CD4-positive, alpha-beta T cell treated with Interleukin-4 for 4 hours (primary cell): Measurements from ENCODE around the gene BMPER.

Experiments used
- DNase-seq: peaks from one replicate; pipeline ENCODE4 v3.0.0-alpha.2; 2020

Gene BMPER

DNA sequence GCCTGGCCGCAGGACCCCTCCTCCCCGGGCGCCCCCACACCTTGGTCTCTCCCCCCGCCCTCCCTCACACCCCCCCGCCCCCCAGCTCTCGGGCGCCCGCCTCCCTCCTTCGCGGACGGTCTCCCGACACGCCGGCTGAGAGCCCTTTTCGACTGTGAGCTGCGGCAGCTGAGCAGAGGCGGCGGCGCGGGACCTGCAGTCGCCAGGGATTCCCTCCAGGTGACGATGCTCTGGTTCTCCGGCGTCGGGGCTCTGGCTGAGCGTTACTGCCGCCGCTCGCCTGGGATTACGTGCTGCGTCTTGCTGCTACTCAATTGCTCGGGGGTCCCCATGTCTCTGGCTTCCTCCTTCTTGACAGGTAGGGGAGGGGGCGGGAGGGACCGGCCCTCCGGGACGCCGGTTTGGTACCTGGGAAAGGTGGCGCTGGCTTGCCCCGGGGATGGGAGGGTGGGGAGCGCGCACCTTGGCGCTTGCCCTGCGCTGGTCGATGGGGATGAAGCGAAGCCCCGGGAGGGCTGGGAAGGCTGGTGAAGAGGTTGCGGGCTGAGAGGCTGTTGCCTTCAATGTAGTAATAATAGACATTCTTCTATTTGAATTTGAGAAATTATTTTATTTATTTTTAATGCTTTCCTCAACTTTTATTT lies at the start of gene BMPER:
Gene BMPER (plus strand): TSS at position 151 of the 644 bp plus-strand sequence. CDS start 75 bp downstream, at position 226.
- no peak for DNase-seq

DNA sequence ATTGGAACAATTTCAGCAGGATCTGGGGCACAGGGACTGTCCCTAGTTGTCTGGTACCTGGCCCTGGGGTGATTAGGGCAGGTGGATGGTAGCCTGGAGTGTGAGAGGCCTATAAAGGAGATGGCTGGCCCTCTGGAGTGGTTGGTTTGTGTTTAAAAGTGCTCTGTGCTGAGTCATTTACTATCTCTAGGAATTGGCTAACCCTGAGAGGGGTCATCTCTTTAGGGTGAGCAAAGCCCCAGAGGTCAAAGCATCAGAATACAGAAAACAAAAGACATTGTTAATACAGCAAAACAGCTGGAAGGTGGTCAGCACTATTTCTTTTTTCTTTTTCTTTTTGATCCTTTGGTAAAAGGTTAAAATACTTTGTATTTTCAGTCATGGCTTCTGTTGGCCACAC lies 43.4 kb upstream of the BMPER start:
- no peak for DNase-seq

DNA sequence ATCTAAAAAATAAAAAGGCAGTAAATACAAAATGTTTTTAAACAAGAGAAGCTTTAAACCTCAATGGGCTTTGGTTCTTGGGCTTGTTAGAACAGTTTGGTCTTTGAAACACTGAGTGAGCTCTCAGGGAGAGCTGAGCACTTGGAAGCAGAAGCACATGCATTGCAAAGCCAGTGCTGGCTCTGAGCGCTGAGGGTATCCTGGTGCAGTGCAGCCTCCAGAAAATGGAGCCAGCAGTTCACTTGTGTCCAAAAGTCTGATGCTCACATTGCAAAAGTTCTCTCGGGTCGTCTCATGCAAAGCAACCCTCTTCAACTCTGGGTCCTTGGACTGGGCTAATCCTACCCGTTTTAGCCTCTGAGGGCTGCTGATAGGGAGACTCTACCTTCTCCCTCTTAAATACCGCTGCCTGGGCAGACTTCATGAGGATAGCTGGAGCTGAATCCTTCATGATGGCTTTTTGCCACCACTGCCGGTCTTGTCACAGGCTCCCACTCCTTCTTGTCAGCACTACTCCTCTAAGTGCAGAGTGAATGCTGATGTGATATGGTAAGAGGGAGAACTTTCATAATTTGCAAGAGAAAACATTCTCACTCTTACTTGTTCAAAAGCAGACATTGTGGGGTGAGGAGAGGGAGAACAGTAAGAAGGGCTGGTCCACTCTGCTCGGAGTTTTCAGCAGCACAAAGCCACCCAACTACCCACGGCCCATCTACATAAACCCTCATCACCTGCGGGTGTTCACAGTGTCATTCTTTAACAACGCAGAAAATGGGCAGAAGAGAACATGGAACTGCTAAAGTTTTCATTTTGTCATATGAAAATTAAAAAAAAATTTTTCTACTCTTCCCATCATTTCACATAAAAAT lies 42.2 kb upstream of the BMPER start:
- DNase-seq, result no peak

DNA sequence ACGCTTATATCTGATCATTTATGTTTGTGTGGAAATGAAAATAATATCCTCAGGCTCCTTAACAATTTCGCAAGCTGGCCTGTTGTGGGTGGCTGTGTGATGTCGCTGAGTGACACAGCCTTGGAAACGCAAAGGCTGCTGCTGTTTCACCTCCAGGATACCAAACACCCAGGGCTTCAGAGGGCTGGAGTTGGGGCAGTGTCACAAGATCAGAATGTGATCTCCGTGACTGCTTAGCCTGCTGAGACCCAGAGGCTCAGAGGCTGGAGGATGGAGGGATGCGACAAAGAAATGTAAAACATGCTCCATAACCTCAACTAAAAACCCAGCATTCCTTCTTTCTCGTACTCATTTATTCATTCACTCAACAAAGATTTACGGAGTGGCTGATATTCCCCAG lies 37.2 kb upstream of the BMPER start:
- DNase-seq, result no peak

DNA sequence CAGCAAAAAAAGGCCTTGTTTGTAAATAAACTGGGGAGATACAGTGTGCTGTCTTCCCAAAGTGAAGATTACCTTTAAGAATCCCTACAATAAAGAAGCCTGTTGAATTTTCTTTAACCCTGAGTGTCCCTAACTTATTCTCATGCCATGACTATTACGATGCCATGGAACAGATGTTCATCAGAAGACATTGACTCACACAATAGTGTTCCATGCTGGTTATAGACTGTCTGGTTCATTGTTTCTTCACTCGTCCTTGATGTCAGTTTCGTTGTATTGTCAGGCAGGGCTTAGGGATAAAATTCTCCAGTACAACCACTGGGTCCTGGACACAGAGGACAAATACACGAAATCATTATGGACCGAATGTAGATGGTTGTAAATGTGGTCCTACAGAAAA lies 36.2 kb upstream of the BMPER start:
- no peak for DNase-seq

DNA sequence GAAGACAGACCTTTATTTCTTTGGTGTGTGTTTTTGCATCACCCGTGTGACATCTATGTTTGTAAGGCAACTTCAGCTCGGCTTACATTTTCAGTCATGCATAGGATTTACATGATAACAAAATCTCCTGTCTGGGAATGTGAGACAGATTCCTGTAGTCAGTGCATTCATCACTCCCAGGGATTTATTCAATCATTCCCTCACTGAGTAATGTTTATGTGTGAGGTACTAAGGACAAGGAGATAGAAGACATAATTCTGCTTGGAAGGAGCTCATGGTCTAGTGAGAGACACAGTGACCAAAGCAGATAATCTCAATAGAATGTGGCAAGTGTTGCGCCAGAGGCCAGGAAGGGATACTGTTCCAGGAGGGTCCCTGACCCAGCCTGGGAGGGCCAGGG lies 35.2 kb upstream of the BMPER start:
- DNase-seq, result no peak

DNA sequence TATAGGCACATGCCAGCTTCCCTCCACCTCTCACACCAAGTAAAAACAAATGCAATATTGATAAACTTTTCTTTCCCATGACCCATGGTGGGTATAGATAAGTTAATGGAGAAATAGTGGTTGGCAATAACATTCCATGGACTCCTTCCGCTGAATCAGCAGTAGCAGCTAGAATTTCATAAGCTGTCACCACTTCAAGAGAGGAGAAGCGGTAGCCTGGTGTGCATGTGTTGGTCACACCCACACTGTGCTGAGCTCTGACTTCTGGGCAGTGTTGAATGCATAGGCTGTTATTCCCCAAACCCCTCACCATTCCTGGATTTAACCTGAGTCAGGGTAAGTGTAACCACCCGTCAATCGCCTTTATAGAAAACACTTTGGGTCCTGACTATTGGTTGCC lies 32.5 kb upstream of the BMPER start:
- DNase-seq, result no peak

DNA sequence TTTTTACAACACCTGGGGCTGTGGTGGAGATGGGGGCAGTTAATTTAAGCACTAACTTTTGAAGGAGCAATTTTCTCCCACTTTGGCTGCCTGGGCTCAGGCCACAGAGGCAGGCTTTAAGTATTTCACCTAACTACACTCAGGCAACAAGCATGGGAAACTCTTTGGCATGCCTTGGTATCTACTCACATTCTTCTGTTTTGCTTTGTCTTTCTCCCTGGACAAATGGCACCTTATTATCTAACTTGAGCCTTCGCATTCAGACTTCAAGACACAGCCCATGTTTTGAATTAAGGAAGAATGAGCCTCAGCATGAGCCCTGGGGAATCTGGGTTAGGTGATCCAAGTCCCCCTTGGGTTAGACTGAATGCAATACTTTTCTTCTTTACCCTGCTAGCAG lies 31.8 kb upstream of the BMPER start:
- DNase-seq, result no peak

DNA sequence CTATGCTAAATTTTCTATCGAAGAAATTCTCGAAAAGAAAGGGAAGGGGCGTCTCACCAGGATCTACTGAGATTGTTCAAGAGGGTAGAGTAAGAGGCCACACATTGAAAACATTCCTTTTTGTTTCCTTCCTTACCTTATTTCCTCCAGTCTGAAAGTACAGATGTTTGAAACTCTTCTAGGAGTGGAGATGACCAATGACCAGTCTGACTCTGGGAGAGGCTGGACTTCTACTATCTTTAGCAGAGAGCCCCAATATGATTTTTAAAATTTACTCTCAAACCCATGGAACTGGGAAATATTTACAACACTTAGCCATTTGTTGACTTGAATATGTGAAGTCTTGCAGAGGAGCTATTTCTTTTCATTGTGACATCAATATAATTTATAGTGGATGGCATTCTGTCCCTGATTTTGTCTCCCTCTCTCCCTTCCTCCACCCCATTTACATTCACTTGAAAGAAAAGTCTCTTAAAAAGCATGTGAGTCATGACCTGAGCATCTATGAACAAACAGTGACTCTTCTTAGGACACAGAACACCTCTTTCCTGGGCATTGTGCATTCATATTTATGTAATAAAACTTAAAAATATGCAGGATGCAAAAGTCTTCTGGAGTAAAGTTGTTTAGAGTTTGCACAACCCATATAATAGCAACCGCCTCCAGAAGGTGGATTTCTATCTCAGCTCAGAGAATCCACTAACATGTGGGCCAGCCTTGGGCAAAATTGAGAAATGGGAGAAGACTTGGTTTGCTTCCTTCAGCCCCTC lies 31.2 kb upstream of the BMPER start:
- no peak for DNase-seq

DNA sequence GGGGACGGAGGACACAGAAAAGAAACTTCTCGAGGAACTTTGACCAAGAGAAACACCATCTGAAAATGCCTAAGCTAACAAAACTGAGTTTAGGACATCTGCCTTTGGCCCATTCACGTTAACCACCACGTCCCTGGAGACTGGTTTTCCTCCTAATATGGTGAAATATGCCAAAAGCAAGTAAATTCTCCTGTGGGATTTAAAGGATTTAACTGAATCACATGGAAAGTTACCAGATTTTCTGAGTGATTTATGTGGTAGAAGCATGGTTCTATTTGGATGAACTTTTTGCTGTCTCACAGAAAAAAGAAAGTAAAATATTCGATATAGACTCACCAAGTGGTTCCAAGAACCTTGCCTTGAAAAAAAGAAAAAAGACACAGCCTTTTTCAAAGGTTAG lies 30.4 kb upstream of the BMPER start:
- DNase-seq, result no peak

DNA sequence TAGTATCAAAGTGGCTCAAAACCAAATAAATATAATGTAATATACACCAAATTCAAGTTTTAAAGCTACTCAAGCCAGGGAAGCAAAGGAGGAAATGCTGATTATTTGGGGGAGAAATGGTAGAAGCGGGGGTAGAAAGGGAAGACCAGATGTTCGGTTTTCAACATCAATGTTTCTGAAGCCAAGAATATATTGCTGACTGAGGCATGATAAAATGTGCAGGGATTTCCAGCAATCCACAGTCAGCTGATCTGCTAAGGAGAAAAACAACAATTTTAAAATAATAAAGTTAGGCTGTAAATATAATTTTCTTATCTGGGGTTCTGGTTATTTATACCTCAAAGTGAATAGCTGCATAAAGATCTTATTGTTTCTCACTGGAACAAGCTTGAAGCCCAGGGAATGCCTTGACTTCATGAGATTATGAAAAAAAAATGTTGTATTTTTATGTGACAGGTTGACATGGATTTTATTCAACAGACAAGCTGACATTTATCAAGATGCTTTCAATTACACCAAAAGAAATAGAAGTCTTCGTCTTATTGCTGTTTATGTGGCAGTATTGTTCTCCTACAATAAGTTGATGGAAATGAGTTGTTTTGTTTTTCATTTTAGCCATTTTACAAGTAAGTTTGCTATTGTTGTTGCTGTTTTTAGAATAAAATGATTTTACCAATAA lies 28.6 kb upstream of the BMPER start:
- no peak for DNase-seq

DNA sequence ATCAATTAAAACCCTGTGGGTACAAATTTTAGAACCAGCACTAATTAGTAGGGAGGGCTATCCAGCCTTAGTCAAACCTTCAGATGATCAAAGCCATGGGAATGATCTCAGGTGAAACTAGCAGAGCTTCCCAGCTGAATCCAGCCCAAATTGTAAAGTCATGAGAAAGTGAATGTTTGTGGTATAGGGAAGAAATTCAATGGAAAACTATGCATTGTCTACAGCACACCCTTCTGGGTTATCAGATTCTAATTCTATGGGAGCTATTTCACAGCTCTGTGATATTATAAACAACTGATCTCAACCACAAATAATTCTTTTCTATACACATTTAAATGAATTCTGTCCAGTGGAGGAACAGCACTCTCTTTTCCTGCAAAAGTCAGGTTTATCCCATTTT lies 24.6 kb upstream of the BMPER start:
- no peak for DNase-seq

DNA sequence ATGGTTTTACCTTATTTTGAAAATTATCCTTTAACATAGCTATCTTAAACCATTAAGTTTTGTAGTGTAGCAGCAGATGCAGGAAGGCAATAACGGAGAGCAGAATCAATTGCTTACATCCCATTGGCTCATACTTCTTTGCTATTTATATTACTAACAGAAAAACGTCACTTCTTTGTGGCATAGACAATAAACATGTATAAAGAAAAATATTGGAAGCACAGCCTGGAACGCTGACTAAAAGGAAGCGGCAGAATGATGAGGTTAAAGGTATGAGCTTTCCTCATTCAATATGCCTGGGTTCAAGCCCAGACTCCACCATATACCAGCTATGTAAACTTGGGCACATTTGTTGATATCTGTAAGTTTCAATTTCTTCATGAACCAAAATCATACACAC lies 24.0 kb upstream of the BMPER start:
- no peak for DNase-seq

DNA sequence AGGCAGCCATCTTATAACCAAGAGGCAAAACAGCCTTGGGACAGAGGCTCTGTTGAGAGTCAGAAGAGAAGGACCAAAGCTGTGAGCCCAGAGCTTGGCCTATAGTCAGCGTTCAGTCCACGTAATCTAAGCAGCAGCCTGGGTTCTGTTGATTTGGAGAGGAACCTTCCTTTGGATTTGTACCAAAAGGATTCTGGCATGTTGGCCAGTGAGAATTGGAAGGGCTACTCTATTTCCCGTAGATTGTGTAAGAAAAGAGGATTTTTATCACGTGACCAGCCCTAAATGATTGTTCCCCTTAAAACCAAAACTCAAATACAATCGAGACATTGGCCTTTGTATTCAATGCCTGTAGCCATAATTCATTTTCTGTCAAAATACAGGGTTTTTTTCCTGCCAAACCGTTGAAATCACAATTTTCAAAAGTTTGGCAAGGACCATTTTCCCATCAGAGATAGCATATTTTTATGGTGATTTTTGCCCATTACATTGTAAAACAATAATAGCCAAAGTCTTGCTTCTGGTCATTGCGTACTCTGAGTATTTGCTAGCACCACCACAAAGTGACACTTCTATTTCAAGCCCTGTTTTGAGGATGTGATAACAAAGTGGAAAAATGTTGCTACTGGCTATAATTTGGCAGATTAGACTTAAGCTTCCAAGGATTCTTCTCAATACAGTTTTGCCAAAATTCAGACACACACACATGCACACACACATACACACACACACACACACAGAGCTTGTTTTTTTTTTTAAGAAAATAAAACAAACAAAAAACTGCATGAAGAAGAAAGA lies 23.1 kb upstream of the BMPER start:
- no peak for DNase-seq

DNA sequence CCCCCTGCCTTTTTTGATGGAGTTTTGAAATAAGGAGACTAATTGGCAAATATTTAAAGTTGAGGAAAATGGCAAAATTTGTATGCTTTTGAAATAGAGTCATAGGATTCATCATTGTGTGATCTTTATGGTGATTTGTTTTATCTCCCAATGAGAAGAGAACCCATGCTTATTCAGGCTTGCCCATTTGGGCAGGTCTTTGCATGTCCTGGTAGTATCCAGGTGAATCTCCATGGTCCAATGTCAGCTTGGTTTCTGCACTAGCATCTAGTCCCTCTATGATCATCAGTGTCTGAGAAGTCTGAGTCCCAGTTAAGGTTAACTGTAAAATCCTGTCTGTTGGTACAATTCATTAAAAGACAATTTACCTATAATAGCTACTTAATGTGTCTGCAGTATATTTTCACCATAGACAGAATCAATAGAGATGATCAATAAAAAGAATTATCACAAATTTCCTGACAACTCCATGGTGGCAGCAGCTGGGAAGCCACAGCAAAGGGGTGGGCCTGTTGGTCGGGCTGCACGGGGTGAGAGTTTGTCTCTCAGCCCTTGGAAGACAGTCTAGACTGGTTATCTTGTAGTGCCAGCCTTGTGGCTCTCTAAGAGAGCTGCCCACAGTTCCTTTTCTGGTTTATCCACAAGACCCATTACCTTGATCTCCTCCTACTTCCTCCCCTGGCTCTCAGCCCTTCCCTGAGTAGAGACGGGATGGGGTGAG lies 22.2 kb upstream of the BMPER start:
- no peak for DNase-seq

DNA sequence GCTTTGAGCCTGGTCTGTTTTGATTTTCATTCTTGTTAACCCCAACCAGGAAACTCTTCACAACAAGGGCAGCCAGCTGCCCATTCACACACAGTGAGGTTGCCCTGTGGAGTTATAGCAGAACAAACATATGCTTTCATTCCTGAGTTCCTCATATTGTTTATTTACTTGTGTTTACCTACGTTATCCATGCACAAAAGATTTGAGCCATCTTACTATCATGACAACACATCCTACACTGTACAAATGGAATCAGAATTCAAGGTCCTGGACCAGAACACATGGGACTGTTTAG lies 21.7 kb upstream of the BMPER start:
- no peak for DNase-seq

DNA sequence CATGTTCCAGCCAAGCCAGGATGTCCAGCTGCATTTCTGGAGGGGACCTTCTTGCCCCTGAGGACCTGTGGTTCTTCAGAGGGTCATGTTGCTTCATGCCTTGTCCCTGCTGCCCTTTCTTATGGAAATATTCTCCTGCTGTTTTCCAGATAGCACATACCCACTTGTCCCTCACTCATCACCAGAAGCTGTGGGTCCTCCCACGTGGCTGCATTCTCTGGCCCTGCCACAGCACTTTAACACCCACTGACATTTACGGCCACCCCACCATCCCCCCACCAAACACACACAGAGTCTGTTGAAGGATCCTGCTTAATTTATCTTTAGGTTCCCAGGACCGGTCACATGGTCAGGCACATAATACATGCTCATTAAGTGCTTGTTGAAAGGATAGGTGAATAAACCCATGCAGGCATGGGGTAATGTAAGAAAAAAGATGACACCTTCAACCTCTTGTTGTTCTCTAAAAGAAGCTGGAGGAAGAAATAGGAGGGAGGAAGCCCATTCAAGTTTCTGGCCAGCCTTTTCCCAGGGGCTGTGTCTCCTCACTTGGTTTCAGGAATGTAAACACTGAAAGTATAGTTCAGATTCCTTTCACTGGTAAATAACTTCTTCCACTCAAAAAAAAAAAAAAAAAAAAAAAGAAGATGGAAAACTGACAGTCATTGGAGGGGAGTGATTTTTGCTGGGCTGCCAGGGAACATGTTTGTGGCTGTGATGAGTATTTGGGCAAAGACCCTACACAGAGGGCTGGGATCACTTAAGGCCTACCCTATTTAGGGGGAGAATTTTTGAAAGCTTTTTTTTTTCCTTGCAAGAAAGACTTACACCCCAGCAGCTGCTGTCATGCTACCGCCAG lies 19.8 kb upstream of the BMPER start:
- no peak for DNase-seq

DNA sequence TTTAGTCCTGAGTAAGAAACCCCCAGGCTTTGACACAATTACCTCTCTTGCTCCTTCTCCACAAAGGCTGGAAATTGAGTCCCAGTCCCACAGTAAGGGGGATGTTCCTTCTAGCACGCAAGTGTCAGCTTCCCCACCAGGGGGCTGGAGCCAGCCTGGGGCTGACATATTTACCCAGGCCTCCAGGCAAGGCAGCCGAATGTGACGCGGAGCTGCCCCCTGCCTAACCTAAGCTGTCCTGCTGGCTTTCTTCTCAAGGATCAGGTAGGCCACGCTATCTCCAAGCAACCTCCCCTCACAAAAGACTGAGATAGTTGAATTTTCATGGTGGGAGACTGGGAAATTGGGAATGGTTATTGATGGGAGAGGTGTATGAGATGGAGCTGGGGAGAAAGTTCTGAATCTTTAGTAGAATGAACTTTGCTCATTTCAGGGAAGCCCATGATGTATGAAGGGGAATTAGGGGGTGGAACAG lies 19.2 kb upstream of the BMPER start:
- DNase-seq, result no peak

DNA sequence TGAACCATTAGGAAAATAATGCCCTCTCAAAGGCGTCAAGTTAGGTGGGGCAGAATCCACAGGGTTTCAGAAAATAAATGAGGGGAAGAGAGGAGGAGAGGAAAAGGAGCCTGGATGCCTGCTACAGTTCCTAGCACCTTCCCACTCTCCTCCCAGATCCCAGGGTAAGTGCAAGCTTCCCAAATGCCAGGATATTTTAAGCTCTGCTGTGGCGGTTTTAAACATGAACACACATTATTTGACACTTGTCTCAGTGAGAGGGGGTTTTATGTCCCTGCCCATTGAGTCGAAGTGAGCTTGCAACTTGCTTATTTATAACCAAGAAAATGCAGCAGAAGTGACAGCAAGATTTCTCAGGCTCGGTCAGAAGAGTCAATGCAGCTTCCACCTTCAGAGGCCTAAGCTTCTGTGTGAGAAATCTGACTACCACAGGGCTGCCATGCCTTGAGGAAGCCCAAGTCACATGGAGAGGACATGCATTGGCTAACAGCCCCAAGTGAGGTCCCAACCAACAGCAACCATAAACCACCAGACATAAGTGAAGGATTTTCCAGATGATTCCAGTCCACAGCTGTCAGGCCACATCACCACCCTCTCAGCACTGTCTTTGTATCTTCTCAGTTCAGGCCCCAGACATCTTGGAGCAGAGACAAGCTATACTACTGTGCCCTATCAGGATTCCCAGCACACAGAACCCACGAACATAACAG lies 17.9 kb upstream of the BMPER start:
- DNase-seq, result no peak

DNA sequence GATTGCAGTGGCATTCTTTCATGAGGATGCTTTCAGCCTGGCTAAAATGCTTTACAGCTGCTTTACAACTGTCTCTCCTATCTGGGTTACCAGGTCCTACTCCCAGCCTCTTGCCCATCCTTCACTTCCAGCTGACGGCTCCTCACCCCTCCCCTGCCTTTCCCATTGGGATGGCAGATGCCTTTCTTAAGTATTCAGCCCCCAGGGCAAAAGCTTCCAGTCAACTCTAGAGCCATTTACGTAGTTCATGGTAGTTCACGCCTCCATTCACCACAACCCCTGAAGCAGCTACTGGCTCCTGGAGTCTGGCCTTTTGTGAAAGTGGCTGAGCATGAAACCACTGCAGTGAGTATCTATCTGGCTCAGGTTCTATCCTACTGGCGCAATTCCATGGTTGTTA lies 17.2 kb upstream of the BMPER start:
- DNase-seq, result no peak
